NCI-H1417 (cell line): ENCODE data around the gene NUAK2.
"Not testable (repeated sequence)": the region's sequence is repeated elsewhere in the genome, so short reads cannot be mapped to it uniquely, and the experiment has no call there.

ENCODE experiments used
- DNase-seq, 3 experiments: peaks; one replicate each; lab custom pipeline; 2025; lab: John Stamatoyannopoulos, UW

Gene NUAK2

DNA sequence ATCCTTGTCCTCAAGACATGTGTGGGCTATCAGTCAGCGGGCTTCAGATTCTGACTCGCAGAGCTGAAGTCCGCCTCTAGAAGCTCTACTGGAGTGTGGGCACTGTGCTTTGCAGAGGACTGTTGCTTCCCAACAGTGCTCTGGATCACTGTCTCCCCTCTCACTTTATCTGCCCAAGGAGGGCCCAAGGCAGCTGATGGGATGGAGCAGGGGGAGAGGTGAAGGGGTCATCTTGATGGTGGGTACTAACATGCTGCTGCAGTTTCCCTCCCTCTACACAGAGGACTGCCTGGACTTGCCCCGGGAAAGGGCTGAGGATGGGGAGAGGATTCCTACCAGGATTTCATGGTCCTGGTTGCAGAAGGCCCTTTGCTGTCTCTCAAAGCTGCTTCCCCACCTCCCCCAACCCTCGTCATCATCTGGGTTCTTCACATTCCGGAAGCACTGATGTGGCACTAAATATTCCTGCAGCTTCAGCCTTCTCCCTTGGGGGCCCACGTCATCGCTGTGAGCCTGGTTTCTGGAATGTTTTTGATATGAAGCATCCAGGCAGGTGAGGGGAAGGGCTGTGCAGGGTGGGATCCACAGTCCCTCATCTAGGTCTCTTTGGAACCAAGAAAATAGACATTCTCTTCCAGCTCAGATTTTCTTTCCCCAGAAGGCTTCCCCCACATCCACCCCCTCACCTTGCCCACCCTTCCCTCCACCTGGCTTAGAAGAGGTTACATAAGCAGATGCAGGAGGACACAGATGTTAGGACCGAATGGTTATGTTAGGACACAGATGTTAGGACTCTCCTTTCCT is 23.2 kb downstream of the NUAK2 start:
- peak in 1 of 3 experiments; percentile 70 for DNase-seq

DNA sequence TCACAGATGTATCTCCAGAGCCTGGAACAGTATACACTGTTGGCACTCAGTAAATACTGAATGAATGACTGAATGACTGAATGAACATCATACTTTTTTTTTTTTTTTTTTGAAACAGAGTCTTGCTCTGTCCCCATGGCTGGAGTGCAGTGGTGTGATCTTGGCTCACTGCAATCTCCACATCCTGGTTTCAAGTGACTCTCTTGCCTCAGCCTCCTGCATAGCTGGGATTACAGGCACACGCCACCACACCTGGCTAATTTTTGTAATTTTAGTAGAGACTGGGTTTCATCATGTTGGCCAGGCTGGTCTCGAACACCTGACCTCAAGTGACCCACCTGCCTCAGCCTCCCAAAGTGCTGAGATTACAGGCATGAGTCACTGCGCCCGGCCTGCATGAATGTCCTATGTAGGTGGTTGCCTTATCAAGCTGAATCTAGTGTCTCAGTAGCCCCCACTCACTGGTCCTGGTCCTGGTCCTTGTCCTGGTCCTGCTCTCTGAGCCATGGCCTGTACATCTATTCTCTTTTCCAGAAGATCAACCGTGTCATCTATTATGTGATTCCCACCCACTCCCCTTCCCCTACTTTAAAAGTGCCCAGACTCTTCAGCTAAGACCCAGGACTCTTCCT is 23.9 kb downstream of the NUAK2 start:
- DNase-seq = not testable (repeated sequence)

- no peak for DNase-seq
Observed at GRCh38 chr1:205296154-205296553, 25.4 kb downstream of the NUAK2 start.

DNA sequence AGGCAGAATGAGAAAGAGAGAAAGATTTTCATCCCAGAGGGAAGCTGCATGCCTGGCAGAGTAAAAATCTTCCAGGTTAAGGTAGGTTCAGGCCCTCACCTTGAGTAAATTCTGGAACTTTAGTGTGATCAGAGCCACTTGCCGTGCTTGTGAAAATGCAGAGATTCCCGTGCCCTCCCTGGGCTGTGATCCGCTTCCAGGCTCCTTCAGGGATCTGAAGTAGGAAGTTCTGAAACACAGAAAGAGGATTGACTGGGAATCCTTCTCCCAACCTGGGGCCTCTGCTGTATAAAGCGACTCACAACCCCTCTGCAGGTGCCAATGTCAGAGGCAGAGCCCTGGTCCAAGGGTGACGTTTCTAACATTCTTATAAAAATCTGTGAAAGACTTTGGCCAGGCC is 26.6 kb downstream of the NUAK2 start:
- no peak for DNase-seq

- no peak for DNase-seq
Observed at GRCh38 chr1:205294175-205294917, 27.2 kb downstream of the NUAK2 start.

DNA sequence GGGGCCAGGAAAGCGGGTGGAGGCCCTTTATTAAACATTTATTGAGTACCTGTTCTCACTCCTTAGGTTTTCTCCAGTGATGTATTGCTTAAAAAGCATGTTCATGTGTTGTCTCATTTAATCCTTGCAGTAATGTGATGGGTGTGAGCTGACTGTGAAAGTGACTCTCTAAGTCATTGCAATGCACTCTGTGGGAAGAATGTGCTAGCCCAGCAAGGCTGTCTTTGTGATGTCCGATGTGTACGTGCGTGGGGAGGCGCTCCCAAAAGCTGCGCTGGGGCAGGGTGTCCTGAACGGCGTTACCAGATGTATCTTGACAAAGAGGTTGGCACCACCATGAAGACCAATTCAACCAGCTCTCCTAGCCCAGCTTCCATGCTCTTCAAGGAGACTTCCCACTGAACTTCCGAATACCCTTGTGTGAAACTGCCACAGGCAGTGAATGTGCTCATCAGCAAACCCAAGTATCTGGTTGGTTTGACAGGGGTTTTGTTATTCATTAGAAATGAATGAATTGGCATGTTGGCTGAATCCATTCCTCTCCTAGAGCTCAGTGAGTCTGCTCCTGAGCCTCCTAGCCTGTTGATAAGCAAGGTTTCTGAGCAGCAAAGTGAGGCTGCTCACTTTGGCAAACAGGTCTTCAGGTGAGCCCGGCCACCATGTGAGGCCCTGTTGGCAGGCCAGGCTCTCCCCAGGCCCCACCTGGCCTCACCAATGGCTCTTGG is 28.0 kb downstream of the NUAK2 start:
- no peak for DNase-seq

DNA sequence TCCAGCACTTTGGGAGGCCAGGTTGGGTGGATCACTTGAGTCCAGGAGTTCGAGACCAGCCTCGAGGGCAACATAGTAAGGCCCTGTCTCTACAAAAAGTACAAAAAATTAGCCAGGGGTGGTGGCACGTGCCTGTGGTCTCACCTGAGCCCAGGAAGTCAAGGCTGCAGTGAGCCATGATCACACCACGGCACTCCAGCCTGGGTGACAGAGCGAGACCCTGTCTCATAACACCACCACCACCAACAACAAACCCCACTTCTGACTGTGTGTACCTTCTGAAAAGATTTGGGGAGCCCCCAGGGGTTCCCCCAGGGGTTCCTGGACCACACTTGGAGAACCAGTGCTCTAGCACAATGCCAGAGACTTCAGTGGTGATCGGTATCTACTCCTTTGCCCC is 29.9 kb downstream of the NUAK2 start:
- DNase-seq = no peak

DNA sequence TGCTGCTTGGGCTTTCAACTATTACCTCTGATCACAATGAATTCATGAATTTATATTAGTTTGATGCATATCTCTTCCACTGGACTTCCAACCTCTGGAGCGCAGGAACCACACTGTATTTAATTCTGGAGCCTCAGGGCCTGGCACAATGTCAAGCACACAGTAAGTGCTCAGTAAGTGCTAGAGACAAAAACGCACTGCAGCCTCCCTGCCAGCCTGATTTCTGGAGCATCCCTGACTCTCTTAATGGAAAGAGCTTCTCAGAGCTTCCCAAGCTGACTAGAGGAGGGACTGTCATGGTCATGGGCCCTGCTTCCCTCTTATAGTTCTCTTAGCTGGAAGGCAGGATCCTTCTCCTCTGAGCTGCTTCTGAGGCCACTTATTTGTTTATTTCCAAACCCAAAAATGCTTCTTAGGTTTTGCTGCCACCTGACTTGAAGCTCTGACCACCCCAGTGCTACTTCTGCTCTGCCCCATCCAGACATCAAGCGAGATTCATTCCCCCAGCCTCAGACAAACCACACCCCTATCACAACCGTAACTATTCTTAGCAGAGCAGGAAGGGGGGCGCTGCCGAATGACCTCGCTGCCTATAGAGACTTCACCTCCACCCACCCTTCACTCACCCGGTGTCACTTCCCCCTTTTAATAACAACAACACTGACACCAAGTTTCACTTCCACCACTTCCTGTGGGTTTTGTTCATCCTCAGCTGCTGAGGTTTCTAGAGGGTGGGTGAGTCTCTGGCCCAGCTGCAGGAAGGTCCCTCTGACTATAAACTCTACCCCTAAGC is 33.6 kb downstream of the NUAK2 start:
- DNase-seq = peak in 1 of 3 experiments; percentile 13

DNA sequence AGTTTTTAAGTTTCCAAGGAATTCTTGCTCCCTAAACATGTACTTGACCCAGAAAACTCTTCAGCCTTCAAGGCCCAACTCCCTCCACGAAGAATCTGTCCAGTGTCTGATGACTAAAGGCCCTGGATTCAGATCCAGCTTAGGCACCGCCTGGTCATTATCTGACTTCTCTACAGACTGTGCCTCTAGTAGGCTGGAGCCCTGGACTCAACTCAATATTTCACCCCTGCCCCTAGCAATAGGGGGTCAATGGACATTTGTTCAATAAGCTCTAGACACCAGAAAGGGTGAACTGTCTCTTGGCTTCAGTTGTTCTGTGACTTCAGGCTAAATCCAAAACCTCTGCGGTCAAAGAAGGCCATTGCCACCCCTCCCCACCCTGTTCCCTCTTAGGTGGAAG is 34.5 kb downstream of the NUAK2 start:
- DNase-seq = no peak

- no peak for DNase-seq
Observed at GRCh38 chr1:205286335-205286950, 35.1 kb downstream of the NUAK2 start.

DNA sequence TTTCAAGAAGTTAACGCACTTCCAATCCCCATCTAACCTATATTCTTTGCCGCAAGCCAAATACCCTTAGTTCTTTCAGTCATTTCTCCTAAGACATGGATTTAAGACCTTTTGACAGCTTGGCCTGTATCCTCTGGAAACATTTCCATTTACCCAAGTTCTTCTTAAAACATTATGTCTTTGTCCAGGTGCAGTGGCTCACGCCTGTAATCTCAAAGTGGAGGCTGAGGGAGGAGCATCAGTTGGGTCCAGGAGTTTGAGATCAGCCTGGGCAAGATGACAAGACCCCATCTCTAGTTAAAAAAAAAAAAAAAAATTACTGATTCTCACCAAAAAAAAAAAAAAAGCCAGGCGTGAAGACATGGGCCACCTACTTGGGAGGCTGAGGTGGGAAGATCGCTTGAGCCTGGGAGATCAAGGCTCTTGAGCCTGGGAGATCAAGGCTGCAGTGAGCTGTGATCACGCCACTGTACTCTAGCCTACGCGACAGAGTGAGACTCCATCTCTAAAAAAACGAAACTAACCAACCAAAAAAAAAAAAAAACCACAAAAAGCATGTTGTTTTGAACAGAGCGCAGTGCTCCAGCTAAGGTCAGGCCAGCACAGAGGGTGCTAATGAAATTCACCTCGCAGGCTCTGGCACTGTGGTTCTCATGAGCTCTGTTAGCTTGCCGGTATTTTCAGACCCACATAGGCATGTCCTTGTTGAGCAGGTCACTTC is 36.0 kb downstream of the NUAK2 start:
- peak in 1 of 3 experiments; percentile 43 for DNase-seq

GRCh38 chr1:205284420-205285144 is 37.0 kb downstream of the NUAK2 start:
- DNase-seq = peak; percentile 74 to 93 (median 85)

- no peak for DNase-seq
Observed at GRCh38 chr1:205283270-205284147, 38.0 kb downstream of the NUAK2 start.

DNA sequence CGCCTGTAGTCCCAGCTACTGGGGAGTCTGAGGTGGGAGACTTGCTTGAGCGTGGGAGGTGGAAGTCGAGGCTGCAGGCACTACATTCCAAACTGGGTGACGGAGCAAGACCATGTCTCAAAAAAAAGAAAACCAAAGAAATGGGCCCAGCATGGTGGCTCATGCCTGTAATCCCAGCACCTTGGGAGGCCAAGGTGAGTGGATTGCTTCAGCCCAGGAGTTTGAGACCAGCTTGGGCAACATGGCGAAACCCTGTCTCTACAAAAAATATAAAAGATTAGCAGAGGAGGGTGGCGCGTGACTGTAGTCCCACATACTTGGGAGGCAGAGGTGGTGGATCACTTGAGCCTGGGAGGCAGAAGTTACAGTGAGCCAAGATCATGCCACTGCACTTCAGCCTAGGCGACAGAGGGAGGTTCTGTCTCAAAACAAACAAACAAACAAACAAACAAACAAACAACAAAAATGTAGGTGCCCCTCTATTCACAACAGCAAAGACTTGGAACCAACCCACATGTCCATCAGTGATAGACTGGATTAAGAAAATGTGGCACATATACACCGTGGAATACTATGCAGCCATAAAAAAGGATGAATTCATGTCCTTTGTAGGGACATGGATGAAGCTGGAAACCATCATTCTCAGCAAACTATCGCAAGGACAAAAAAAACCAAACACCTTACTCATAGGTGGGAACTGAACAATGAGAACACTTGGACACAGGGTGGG is 40.7 kb downstream of the NUAK2 start:
- not testable (repeated sequence) for DNase-seq

DNA sequence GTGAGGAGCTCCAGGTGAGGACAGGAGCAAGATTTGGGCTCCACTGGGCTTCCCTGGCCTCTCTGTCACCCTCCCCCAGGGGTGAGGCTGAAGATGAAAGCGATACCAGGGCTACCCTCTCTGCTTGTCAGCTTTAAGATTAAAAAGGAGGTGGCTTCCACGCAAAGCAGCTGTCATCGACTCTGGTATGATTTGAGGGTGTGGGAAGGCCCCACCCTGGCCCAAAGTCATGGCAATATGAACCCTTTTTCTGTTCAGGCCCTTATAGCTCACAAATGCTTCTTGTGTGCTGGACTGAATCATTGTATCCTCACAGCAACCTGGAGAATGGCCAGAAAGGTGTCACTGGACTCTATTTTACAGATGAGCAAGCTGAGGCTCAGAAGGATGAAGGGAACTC is 41.6 kb downstream of the NUAK2 start:
- DNase-seq = no peak

DNA sequence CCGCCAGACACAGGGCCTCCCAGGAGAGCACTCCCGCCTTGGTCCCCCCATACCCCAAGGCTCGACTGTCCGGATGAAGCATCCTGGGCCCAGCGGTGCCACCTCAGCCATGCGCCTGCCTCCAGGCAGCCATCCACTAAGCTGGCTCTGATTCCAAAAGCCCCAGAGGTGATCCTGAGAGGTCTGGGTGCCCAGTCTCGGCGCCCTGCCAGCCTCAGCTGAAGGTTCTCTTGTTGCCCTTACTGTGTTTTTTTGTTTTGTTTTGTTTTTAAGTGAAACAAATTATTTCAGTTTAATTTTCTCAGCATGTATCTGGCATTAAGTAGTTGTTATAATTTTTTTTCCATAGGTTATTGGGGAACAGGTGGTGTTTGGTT is 44.9 kb downstream of the NUAK2 start:
- no peak for DNase-seq

GRCh38 chr1:205275916-205276688 is 45.4 kb downstream of the NUAK2 start:
- DNase-seq = no peak
